ENCODE data around the gene SHMT2.
A peak's percentile ranks its signal among the peaks of the same experiment; 100 is the strongest.

The SHMT2 gene

GRCh38 chr12:57215065-57215464 is 14.4 kb upstream of the SHMT2 start:
- Mint-ChIP-seq H3K27me3 (ENCODE audit: low read depth) (peaks cover 59% of the 10 kb centered on the region), H3K27ac (no peak overlapping the region), H3K9me3 (no peaks in the 10 kb centered on the region), H3K4me3 (peak overlapping the region; percentile 79), H3K36me3 (ENCODE audit: low read depth) (no peaks in the 10 kb centered on the region), H3K4me1 (ENCODE audit: low read depth) (peaks cover 27% of the 10 kb centered on the region)

GRCh38 chr12:57215668-57216013 is 13.9 kb upstream of the SHMT2 start:
- Mint-ChIP-seq H3K27me3 (ENCODE audit: low read depth) (peaks cover 62% of the 10 kb centered on the region), H3K4me1 (ENCODE audit: low read depth) (peaks cover 29% of the 10 kb centered on the region), H3K4me3 (peak overlapping the region; percentile 79), H3K36me3 (ENCODE audit: low read depth) (no peaks in the 10 kb centered on the region), H3K27ac (peak overlapping the region; percentile 2), H3K9me3 (no peaks in the 10 kb centered on the region)

- peak within 1 kb of the TSS; percentile 38 for H3K27ac Mint-ChIP-seq
- H3K4me1 Mint-ChIP-seq (ENCODE audit: low read depth): peaks cover 33% of the 10 kb centered on the region
- H3K27me3 Mint-ChIP-seq (ENCODE audit: low read depth): peaks cover 68% of the 10 kb centered on the region
- H3K36me3 Mint-ChIP-seq (ENCODE audit: low read depth): peaks cover 2% of the 10 kb centered on the region
- no peaks in the 10 kb centered on the region for H3K9me3 Mint-ChIP-seq
- H3K4me3 Mint-ChIP-seq: peak within 1 kb of the TSS; percentile 84
Observed at GRCh38 chr12:57216014-57216911, 13.2 kb upstream of the SHMT2 start, which contains the start of gene NXPH4. Gene NXPH4, plus strand, starts transcription at chr12:57216794. Its CDS starts 176 bp downstream, at chr12:57216970.

- H3K9me3 Mint-ChIP-seq: no peaks in the 10 kb centered on the region
- peaks cover 78% of the 10 kb centered on the region for H3K27me3 Mint-ChIP-seq (ENCODE audit: low read depth)
- H3K36me3 Mint-ChIP-seq (ENCODE audit: low read depth): peaks cover 2% of the 10 kb centered on the region
- peak overlapping the region; percentile 38 for H3K27ac Mint-ChIP-seq
- peaks cover 38% of the 10 kb centered on the region for H3K4me1 Mint-ChIP-seq (ENCODE audit: low read depth)
- peak overlapping the region; percentile 84 for H3K4me3 Mint-ChIP-seq
Observed at GRCh38 chr12:57216921-57217879, 12.3 kb upstream of the SHMT2 start.

GRCh38 chr12:57218030-57218853 is 11.3 kb upstream of the SHMT2 start:
- H3K4me1 Mint-ChIP-seq (ENCODE audit: low read depth): peaks cover 42% of the 10 kb centered on the region
- H3K27ac Mint-ChIP-seq: no peak overlapping the region
- peaks cover 2% of the 10 kb centered on the region for H3K36me3 Mint-ChIP-seq (ENCODE audit: low read depth)
- no peaks in the 10 kb centered on the region for H3K9me3 Mint-ChIP-seq
- peaks cover 87% of the 10 kb centered on the region for H3K27me3 Mint-ChIP-seq (ENCODE audit: low read depth)
- peak overlapping the region; percentile 24 for H3K4me3 Mint-ChIP-seq

- H3K4me1 Mint-ChIP-seq (ENCODE audit: low read depth): peaks cover 37% of the 10 kb centered on the region
- H3K27ac Mint-ChIP-seq: no peak overlapping the region
- H3K9me3 Mint-ChIP-seq: no peaks in the 10 kb centered on the region
- no peak overlapping the region for H3K4me3 Mint-ChIP-seq
- peaks cover 2% of the 10 kb centered on the region for H3K36me3 Mint-ChIP-seq (ENCODE audit: low read depth)
- peaks cover 87% of the 10 kb centered on the region for H3K27me3 Mint-ChIP-seq (ENCODE audit: low read depth)
Observed at GRCh38 chr12:57219205-57219992, 10.1 kb upstream of the SHMT2 start.

GRCh38 chr12:57219993-57220754 is 9.3 kb upstream of the SHMT2 start:
- Mint-ChIP-seq H3K9me3 (no peaks in the 10 kb centered on the region), H3K4me1 (ENCODE audit: low read depth) (peaks cover 34% of the 10 kb centered on the region), H3K4me3 (no peak overlapping the region), H3K27ac (no peak overlapping the region), H3K36me3 (ENCODE audit: low read depth) (peaks cover 2% of the 10 kb centered on the region), H3K27me3 (ENCODE audit: low read depth) (peaks cover 86% of the 10 kb centered on the region)

- Mint-ChIP-seq H3K9me3 (no peaks in the 10 kb centered on the region), H3K36me3 (ENCODE audit: low read depth) (peaks cover 2% of the 10 kb centered on the region), H3K4me1 (ENCODE audit: low read depth) (peaks cover 31% of the 10 kb centered on the region), H3K27me3 (ENCODE audit: low read depth) (peaks cover 85% of the 10 kb centered on the region), H3K4me3 (no peak overlapping the region), H3K27ac (no peak overlapping the region)
Observed at GRCh38 chr12:57220770-57221168, 8.7 kb upstream of the SHMT2 start.

GRCh38 chr12:57221169-57221917 is 8.2 kb upstream of the SHMT2 start:
- H3K4me1 Mint-ChIP-seq (ENCODE audit: low read depth): peaks cover 31% of the 10 kb centered on the region
- H3K27me3 Mint-ChIP-seq (ENCODE audit: low read depth): peaks cover 88% of the 10 kb centered on the region
- H3K9me3 Mint-ChIP-seq: no peaks in the 10 kb centered on the region
- peaks cover 2% of the 10 kb centered on the region for H3K36me3 Mint-ChIP-seq (ENCODE audit: low read depth)
- H3K4me3 Mint-ChIP-seq: no peak overlapping the region
- H3K27ac Mint-ChIP-seq: no peak overlapping the region

GRCh38 chr12:57222286-57223190 is 7.0 kb upstream of the SHMT2 start:
- peaks cover 35% of the 10 kb centered on the region for H3K4me1 Mint-ChIP-seq (ENCODE audit: low read depth)
- H3K27ac Mint-ChIP-seq: no peak overlapping the region
- H3K27me3 Mint-ChIP-seq (ENCODE audit: low read depth): peaks cover 92% of the 10 kb centered on the region
- peaks cover 2% of the 10 kb centered on the region for H3K36me3 Mint-ChIP-seq (ENCODE audit: low read depth)
- H3K4me3 Mint-ChIP-seq: no peak overlapping the region
- no peaks in the 10 kb centered on the region for H3K9me3 Mint-ChIP-seq

- Mint-ChIP-seq H3K27ac (no peak overlapping the region), H3K27me3 (ENCODE audit: low read depth) (peaks cover 86% of the 10 kb centered on the region), H3K9me3 (no peaks in the 10 kb centered on the region), H3K4me1 (ENCODE audit: low read depth) (peaks cover 39% of the 10 kb centered on the region), H3K4me3 (no peak overlapping the region), H3K36me3 (ENCODE audit: low read depth) (peaks cover 2% of the 10 kb centered on the region)
Observed at GRCh38 chr12:57223191-57224165, 6.0 kb upstream of the SHMT2 start.
